GM13977 (cell line): ENCODE data around the gene PIAS1.
"Not testable (repeated sequence)": the region's sequence is repeated elsewhere in the genome, so short reads cannot be mapped to it uniquely, and the experiment has no call there.

Source experiments
- DNase-seq: peaks from one replicate; pipeline ENCODE4 v3.0.0; 2012; ENCODE audit warnings: low spot score
- in situ Hi-C: fragments of 300-500 bp; cut with MboI; formaldehyde crosslinking; loops from one replicate; pipeline ENCODE4 v1.12.0; 2022; ENCODE audit warnings: low sequenced_read_pairs, low pct_unique_long_range_greater_than_20kb, mixed read lengths, inconsistent platforms; ENCODE audit not compliant: unreplicated experiment
- TF ChIP-seq, protein P1 (sequence below): IDR thresholded peaks from 2 replicates; pipeline ENCODE4 v1.5.1; 2012; ENCODE audit warnings: mild to moderate bottlenecking, control low read depth; ENCODE audit not compliant: insufficient read depth; ENCODE audit errors: extremely low read depth, missing control alignments

The PIAS1 gene

DNA sequence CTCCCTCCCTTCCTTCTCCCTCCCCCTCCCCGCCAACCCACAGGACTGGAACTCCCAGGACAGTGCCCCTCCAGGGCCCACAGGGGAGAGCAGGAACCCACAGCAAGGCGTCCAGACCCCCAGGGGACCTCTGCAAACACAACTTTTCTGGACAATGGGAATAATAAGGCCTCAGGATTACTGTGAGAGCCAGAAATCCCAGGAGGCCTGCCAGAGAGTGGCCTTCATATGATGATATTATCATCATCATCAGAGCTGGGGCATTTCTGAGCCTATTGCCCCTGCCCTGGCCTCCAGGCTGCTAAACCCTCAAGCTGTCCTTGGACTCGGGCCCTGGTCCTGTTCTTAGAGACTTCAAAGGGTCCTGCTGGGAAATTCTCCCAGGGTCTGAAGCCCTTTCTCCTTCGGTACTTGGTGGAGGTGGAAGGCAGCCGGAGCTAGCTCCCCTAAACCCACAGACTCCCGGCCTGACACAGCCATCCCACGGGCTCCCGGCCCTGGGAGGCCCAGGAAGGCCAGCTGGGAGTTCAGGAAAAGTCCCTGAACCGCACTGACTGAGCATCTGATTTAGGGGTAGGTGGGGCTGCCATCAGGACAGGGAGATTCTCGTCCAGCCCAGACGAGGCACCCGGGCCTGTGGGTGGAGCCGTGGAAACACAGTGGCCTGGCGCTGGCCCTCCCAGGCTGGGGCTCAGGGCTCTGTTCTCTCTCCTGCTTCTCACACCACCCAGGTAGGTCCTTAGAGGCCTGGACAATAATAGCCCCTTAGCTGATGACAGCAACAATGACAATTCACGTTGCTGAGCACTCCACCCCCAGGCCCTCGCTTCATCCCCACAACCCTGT lies 146.1 kb downstream of the PIAS1 start:
- in situ Hi-C loops: no loop called here
- DNase-seq: peak; percentile 17
- TF ChIP-seq, protein P1, sequence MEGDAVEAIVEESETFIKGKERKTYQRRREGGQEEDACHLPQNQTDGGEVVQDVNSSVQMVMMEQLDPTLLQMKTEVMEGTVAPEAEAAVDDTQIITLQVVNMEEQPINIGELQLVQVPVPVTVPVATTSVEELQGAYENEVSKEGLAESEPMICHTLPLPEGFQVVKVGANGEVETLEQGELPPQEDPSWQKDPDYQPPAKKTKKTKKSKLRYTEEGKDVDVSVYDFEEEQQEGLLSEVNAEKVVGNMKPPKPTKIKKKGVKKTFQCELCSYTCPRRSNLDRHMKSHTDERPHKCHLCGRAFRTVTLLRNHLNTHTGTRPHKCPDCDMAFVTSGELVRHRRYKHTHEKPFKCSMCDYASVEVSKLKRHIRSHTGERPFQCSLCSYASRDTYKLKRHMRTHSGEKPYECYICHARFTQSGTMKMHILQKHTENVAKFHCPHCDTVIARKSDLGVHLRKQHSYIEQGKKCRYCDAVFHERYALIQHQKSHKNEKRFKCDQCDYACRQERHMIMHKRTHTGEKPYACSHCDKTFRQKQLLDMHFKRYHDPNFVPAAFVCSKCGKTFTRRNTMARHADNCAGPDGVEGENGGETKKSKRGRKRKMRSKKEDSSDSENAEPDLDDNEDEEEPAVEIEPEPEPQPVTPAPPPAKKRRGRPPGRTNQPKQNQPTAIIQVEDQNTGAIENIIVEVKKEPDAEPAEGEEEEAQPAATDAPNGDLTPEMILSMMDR: no peak

DNA sequence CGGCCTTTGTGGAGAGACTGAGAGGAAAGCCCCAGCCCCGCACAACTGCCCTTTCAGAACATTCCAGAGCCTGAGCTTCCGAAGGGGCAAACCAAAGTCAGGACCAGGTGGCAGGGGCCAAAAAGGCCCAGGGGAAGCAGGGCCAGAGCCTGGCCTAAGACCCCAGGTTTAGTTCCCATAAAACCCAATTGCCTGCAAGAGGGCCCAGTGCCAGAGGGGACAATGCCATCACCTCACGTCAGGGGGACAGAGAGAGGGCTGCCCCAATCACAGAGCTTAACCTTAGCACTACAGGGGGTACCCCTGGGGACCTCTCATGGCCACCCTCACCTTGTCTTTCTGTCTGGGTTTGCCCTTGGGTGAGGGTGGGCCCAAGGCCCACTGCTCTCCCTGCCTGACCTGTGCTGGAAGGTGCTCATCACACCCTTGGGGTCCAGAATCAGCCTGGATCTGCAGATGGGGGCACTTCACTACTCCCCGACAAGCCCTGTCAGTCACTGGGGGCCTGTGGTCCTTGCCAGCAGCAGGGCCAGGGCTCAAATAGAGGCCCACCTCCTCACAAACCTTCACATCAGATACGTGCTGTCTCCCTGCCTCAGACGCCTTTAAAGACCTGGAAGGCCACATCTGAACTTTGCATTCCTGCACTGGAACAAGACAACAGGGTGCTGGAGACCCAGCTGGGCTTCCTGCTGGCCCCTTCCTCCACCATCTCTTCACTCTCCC lies 147.2 kb downstream of the PIAS1 start:
- in situ Hi-C loops: no loop called here
- TF ChIP-seq, protein P1: no peak
- peak; percentile 14 for DNase-seq

DNA sequence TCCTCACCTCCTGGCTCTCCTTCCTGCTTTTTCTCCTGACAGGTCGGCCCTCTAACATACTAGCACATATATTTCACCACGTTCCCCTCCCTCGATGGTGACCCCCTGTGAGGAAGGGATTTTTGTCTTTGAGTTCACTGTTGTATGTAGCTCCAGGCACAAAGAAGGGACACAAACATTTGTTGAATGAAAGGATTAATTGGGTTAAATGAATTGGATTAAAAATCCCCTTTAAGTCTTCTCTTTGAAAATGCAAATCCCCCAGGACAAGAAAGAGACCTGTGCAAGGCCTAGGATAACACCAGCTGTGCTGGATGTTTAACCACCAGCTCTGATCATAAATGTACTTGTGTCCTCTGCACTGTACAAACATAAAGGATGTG lies 147.8 kb downstream of the PIAS1 start:
- TF ChIP-seq, protein P1: no peak
- no peak for DNase-seq
- in situ Hi-C loops: no loop called here

DNA sequence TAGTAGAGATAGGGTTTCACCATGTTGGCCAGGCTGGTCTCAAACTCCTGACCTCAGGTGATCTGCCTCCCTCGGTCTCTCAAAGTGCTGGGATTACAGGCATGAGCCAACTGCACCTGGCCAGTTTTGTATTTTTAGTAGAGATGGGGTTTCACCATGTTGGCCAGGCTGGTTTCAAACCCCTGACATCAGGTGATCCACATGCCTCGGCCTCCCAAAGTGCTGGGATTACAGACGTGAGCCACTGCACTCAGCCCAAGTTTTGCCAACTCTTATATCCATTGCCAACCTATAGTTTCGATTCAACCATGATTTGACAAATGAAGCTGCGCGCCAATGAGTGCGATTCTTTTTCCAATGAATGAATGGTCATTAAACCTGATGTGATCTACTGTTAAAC lies 148.9 kb downstream of the PIAS1 start:
- in situ Hi-C loops, DNase-seq: not testable (repeated sequence)

DNA sequence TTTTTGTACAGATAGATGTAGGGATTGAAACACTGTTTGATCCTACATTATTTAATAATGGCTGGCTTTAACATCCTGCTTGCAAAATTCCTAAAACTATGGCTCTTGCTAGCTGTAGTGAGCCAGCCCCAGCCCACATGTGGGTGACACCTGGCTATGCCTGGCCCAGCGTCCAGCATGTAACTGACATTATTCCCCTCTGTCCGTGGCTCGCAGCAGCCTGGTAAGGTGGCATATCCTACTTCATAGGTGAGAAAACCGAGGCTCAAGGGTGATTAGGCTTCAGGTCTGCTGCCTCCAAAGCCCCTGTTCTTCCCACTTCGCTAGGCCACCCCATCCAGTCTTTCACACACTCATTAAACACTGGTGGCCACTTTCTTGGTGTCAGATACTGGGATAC lies 149.4 kb downstream of the PIAS1 start:
- no peak for DNase-seq
- TF ChIP-seq, protein P1: no peak
- in situ Hi-C loops: no loop called here

DNA sequence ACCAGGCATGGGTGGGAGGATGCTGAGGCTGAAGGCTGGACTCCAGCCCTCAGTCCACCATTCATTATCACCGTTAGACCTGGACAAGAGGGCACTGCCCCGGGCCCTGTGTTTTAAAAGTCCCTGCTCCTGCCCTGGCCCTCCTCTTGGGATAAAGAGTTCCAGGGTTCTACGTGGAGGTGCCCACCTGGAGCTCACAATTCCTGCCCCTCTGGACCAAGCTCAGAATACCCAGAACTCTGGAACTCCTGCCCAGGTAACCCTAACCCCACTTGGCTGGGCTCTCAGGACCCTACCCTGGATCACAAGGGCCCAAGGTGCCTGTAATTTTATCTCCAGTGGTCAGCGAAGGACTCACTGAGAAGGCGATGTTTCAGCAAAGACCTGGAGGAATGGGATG lies 149.8 kb downstream of the PIAS1 start:
- in situ Hi-C loops: no loop called here

DNA sequence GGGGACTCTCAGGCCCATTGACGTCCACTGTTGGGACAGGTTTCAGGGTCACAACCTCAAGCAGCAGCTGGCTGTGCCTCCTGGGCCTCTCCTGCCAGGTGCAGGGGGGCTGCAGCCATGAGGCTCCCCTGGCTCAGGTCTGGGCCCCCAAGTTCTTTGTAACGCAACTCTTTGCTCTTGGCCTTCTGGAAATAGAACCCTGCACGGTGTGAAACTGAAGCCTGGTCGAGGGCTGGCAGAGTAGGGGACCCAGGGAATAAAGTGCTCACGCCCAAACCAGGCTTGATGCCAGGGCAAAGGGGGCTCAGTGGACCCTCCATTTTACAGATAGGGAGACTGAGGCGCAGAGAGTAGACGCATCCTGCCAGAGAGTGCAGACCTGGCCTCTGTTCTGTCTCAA lies 150.2 kb downstream of the PIAS1 start:
- DNase-seq: peak; percentile 6
- in situ Hi-C loops: no loop called here
- TF ChIP-seq, protein P1: no peak

More for the DNA sequence above, 149.8 kb downstream of the PIAS1 start:
- TF ChIP-seq, protein P1: no peak
- DNase-seq: no peak
